K562 (cell line): Measurements from ENCODE around the gene NUP210. TPM values are rescaled to one million over a fixed set of nuclear protein-coding genes. Genes with fewer than 3 reads are reported as not detected.
A peak's percentile ranks its signal among the peaks of the same experiment; 100 is the strongest.

Experiments used
- CTBP1 ChIP-seq: fragments of 450-650 bp; IDR thresholded peaks from 2 replicates; pipeline ENCODE4 v1.6.1; 2016; ENCODE audit warnings: borderline replicate concordance
- HES1 ChIP-seq: fragments of 450-650 bp; IDR thresholded peaks from 2 replicates; pipeline ENCODE4 v1.6.1; 2016; ENCODE audit warnings: low read depth, mild to moderate bottlenecking, moderate library complexity
- HEY1 ChIP-seq: fragments of 250-450 bp; sonication (Bioruptor Pico); IDR thresholded peaks from 2 replicates; pipeline ENCODE4 v1.5.0; 2020; ENCODE audit warnings: mild to moderate bottlenecking, moderate library complexity, borderline replicate concordance
- MEIS2 ChIP-seq: fragments of 450-650 bp; IDR thresholded peaks from 2 replicates; pipeline ENCODE4 v1.6.1; 2014; ENCODE audit warnings: mild to moderate bottlenecking; ENCODE audit not compliant: partially characterized antibody
- PKNOX1 ChIP-seq: fragments of 450-650 bp; IDR thresholded peaks from 2 replicates; pipeline ENCODE4 v1.6.1; 2016
- RCOR1 ChIP-seq, 2 experiments: IDR thresholded peaks; 2 replicates each; pipeline ENCODE4 v1.6.1; 2012; ENCODE audit warnings: low read depth in 2 of 2, low read length in 2 of 2, borderline replicate concordance in 1 of 2, improper control_type of control experiment in 1 of 2
- SFPQ ChIP-seq: fragments of 200-400 bp; formaldehyde crosslinking; IDR thresholded peaks from 2 replicates; pipeline ENCODE4 v1.6.1; 2017; ENCODE audit warnings: mild to moderate bottlenecking, low read depth, low read length, moderate library complexity
- SMAD3 ChIP-seq: fragments of 450-650 bp; formaldehyde crosslinking; conservative IDR thresholded peaks from 2 replicates; pipeline ENCODE4 v1.4.0; 2020; ENCODE audit warnings: mild to moderate bottlenecking
- TFAP4 ChIP-seq: sonication (generic); formaldehyde crosslinking; IDR thresholded peaks from 2 replicates; pipeline ENCODE4 v1.8.0; 2022; ENCODE audit warnings: missing genetic modification reagents, mild to moderate bottlenecking, moderate library complexity, borderline replicate concordance
- TRIM28 ChIP-seq: fragments of 450-650 bp; IDR thresholded peaks from 2 replicates; pipeline ENCODE4 v1.6.1; 2017
- XRCC5 ChIP-seq: fragments of 200-400 bp; formaldehyde crosslinking; IDR thresholded peaks from 2 replicates; pipeline ENCODE4 v1.6.1; 2017; ENCODE audit warnings: low read depth, mild to moderate bottlenecking, low read length
- ZNF143 ChIP-seq: sonication (generic); formaldehyde crosslinking; IDR thresholded peaks from 2 replicates; pipeline ENCODE4 v1.9.0; 2022; ENCODE audit warnings: mild to moderate bottlenecking, missing genetic modification reagents
- ZSCAN32 ChIP-seq: fragments of 450-650 bp; formaldehyde crosslinking; IDR thresholded peaks from 2 replicates; pipeline ENCODE4 v1.4.0; 2020; ENCODE audit warnings: mild to moderate bottlenecking, moderate library complexity
- polyA plus RNA-seq, 8 experiments: library from polyadenylated mRNA; depleted of rRNA in 4 of 8; stranded (reverse) in 5 of 8; unstranded in 3 of 8; fragments of >200 nt; fragmentation: Nextera tagmentation in 2 of 8; fragmentation: Illumina TruSeq in 1 of 8; extraction: Ambion mirVana in 2 of 8; extraction: Trizol in 1 of 8; gene quantifications; 2 replicates each; pipeline versions ENCODE4 v1.2.1 to v1.2.3, GENCODE V29; 2011 to 2014; ENCODE audit warnings: inconsistent platforms in 1 of 8, missing spikeins in 1 of 8
- total RNA-seq, 7 experiments: library from RNA; depleted of rRNA in 6 of 7; stranded (reverse); fragments of >200 nt in 6 of 7; fragmentation: Illumina TruSeq in 2 of 7; extraction: Trizol in 2 of 7; gene quantifications; 2 replicates each; pipeline versions ENCODE4 v1.2.1 to v1.2.3, GENCODE V29; 2011 to 2021; ENCODE audit warnings: low replicate concordance in 1 of 7

NUP210 gene
- total and polyA plus RNA-seq, 9 of the 15 experiments (the other 6 are each of a cell fraction or from before 2014, with no cell fraction given): 1.2 to 138 (median 44.0) TPM

GRCh38 chr3:13308380-13308801, 111.7 kb downstream of the NUP210 start (continued):
- TF ChIP-seq TRIM28 (no peak), ZSCAN32 (CRISPR knock-in tag) (no peak), SFPQ (no peak), XRCC5 (0 out of 2 replicates have a peak, but pooled peaks have one; percentile 51), HEY1 (CRISPR knock-in tag) (no peak), SMAD3 (CRISPR knock-in tag) (no peak), CTBP1 (peak; percentile 63; the same call in 1 of the 2 replicates), RCOR1 (IDR thresholded peaks at IDR 0.05; ENCODE audit: borderline replicate concordance in 1 of 2, low read depth in 2 of 2, low read length in 2 of 2) (0 out of 4 replicates have a peak, but pooled peaks of 1 of the 2 experiments have one; percentile 19), TFAP4 (CRISPR knock-in tag) (peak; percentile 28; the same call in 1 of the 2 replicates), HES1 (no peak), MEIS2 (peak; percentile 19), PKNOX1 (peak; percentile 44; the same call in 1 of the 2 replicates), ZNF143 (CRISPR knock-in tag) (0 out of 2 replicates have a peak, but pooled peaks have one; percentile 5)
